ENCODE results near the gene PSMB11.

GRCh38 chr14:23079716-23080115 is 37.7 kb downstream of the PSMB11 start:
- TF ChIP-seq CTCF (IDR thresholded peaks at IDR 0.05) (no peak), POLR2A (IDR thresholded peaks at IDR 0.05) (no peak)
